ENCODE measurements around the gene NT5C3B.

Gene NT5C3B

GRCh38 chr17:41806685-41807445 lies 29.2 kb downstream of the NT5C3B start:
- Histone ChIP-seq H3K9me3 (ENCODE audit: control insufficient read depth, insufficient read depth, low read depth, low read length) (no peaks in the 10 kb centered on the region), H3K27me3 (ENCODE audit: control insufficient read depth, insufficient read depth, low read length) (peaks cover 11% of the 10 kb centered on the region), H3K4me3 (ENCODE audit: low read depth, low read length) (no peak overlapping the region), H3K27ac (ENCODE audit: low read depth, low read length) (no peak overlapping the region), H3K4me1 (ENCODE audit: control insufficient read depth, insufficient read depth, low read length) (0 out of 2 replicates have a peak, but pooled peaks cover 3% of the 10 kb centered on the region), H3K36me3 (ENCODE audit: control insufficient read depth, insufficient read depth, low read length) (peaks cover 25% of the 10 kb centered on the region), H3K9ac (ENCODE audit: low read length) (no peak overlapping the region)

- Histone ChIP-seq H3K4me1 (ENCODE audit: control insufficient read depth, insufficient read depth, low read length) (peaks cover 11% of the 10 kb centered on the region), H3K9ac (ENCODE audit: low read length) (no peak overlapping the region), H3K4me3 (ENCODE audit: low read depth, low read length) (no peak overlapping the region), H3K36me3 (ENCODE audit: control insufficient read depth, insufficient read depth, low read length) (peaks cover 17% of the 10 kb centered on the region; the same call in 1 of the 2 replicates), H3K27me3 (ENCODE audit: control insufficient read depth, insufficient read depth, low read length) (no peaks in the 10 kb centered on the region), H3K27ac (ENCODE audit: low read depth, low read length) (no peak overlapping the region), H3K9me3 (ENCODE audit: control insufficient read depth, insufficient read depth, low read depth, low read length) (no peaks in the 10 kb centered on the region)
Measured at GRCh38 chr17:41803049-41804020, 32.7 kb downstream of the NT5C3B start.

- Histone ChIP-seq H3K4me3 (ENCODE audit: low read depth, low read length) (peak overlapping the region; percentile 25), H3K27me3 (ENCODE audit: control insufficient read depth, insufficient read depth, low read length) (no peaks in the 10 kb centered on the region), H3K4me1 (ENCODE audit: control insufficient read depth, insufficient read depth, low read length) (peaks cover 11% of the 10 kb centered on the region), H3K36me3 (ENCODE audit: control insufficient read depth, insufficient read depth, low read length) (peaks cover 13% of the 10 kb centered on the region; the same call in 1 of the 2 replicates), H3K9ac (ENCODE audit: low read length) (no peak overlapping the region), H3K27ac (ENCODE audit: low read depth, low read length) (no peak overlapping the region), H3K9me3 (ENCODE audit: control insufficient read depth, insufficient read depth, low read depth, low read length) (no peaks in the 10 kb centered on the region)
Measured at GRCh38 chr17:41801374-41802271, 34.4 kb downstream of the NT5C3B start.

- H3K4me1 ChIP-seq (ENCODE audit: control insufficient read depth, insufficient read depth, low read length), result peaks cover 11% of the 10 kb centered on the region
- peak overlapping the region; percentile 1 for H3K9ac ChIP-seq (ENCODE audit: low read length)
- peak overlapping the region; percentile 25 for H3K4me3 ChIP-seq (ENCODE audit: low read depth, low read length)
- peaks cover 8% of the 10 kb centered on the region; the same call in 1 of the 2 replicates for H3K36me3 ChIP-seq (ENCODE audit: control insufficient read depth, insufficient read depth, low read length)
- H3K27me3 ChIP-seq (ENCODE audit: control insufficient read depth, insufficient read depth, low read length), result peaks cover 6% of the 10 kb centered on the region
- no peaks in the 10 kb centered on the region for H3K9me3 ChIP-seq (ENCODE audit: control insufficient read depth, insufficient read depth, low read depth, low read length)
- no peak overlapping the region for H3K27ac ChIP-seq (ENCODE audit: low read depth, low read length)
Measured at GRCh38 chr17:41800601-41801373, 35.2 kb downstream of the NT5C3B start.

DNA sequence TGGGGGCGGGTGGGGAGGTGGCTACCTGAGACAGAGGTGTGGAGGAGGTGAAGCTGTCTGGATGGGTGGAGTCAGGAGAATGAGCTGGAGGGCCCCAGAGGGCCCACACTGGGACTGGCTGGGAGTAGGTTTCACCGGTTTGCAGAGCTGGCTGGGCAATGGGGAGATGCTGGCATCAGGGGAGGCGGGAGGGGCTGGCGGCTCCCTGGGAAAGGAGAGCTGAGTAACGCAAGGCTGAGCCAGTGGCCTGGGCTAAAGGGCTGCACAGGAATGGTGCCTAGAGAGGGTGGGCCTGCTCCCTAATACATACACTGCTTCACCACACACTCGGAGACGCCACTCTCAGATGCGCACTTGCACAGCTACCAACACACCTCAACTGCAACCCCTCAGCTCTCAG lies 36.7 kb downstream of the NT5C3B start:
- H3K27me3 ChIP-seq (ENCODE audit: control insufficient read depth, insufficient read depth, low read length), result peaks cover 18% of the 10 kb centered on the region

GRCh38 chr17:41797377-41797776 lies 38.7 kb downstream of the NT5C3B start:
- Histone ChIP-seq H3K9ac (ENCODE audit: low read length) (no peak overlapping the region), H3K27ac (ENCODE audit: low read depth, low read length) (no peak overlapping the region), H3K4me3 (ENCODE audit: low read depth, low read length) (no peak overlapping the region), H3K36me3 (ENCODE audit: control insufficient read depth, insufficient read depth, low read length) (0 out of 2 replicates have a peak, but pooled peaks cover 4% of the 10 kb centered on the region), H3K27me3 (ENCODE audit: control insufficient read depth, insufficient read depth, low read length) (peaks cover 32% of the 10 kb centered on the region), H3K4me1 (ENCODE audit: control insufficient read depth, insufficient read depth, low read length) (peaks cover 33% of the 10 kb centered on the region), H3K9me3 (ENCODE audit: control insufficient read depth, insufficient read depth, low read depth, low read length) (no peaks in the 10 kb centered on the region)

More for the DNA sequence above, 36.7 kb downstream of the NT5C3B start:
- Histone ChIP-seq H3K27ac (ENCODE audit: low read depth, low read length) (no peak overlapping the region), H3K4me1 (ENCODE audit: control insufficient read depth, insufficient read depth, low read length) (peaks cover 15% of the 10 kb centered on the region), H3K36me3 (ENCODE audit: control insufficient read depth, insufficient read depth, low read length) (0 out of 2 replicates have a peak, but pooled peaks cover 4% of the 10 kb centered on the region), H3K9ac (ENCODE audit: low read length) (no peak overlapping the region), H3K9me3 (ENCODE audit: control insufficient read depth, insufficient read depth, low read depth, low read length) (no peaks in the 10 kb centered on the region), H3K4me3 (ENCODE audit: low read depth, low read length) (no peak overlapping the region)

DNA sequence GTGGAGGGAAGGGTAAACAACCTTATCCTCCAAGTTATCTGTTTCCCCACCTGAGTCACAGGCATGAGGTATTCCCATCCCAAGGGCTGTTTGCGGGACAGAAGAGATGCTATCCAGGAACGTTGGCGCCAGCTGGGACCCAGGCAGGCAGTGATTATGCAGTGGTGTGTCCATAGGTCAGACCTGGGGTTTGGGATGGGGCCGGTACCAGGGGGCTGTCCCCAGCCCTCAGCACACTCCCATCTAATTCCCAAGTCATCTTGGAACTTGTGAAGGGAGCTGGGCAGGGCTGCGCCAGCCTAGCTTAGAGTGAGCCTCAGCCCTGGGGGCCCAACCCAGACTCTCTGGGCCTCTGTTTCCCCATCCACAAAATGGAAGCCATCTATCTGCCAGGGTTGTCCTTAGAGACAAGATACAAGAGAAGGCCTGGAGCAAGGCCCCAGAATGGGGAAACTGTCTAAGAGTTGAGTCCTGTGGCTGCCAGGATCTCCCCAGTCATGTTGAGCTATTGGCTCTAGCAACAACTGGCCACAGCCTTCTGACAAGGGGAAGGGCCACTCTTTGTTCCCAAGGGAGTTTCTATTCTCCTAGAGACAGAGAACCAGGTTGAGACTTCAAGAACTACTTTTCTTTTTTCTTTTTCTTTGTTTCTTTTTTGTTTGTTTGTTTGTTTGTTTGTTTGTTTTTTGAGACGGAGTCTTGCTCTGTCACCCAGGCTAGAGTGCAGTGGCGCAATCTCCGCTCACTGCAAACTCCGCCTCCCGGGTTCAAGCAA lies 39.7 kb downstream of the NT5C3B start:
- Histone ChIP-seq H3K4me3 (ENCODE audit: low read depth, low read length) (no peak overlapping the region), H3K9ac (ENCODE audit: low read length) (no peak overlapping the region), H3K9me3 (ENCODE audit: control insufficient read depth, insufficient read depth, low read depth, low read length) (no peaks in the 10 kb centered on the region), H3K36me3 (ENCODE audit: control insufficient read depth, insufficient read depth, low read length) (no peaks in the 10 kb centered on the region), H3K27ac (ENCODE audit: low read depth, low read length) (no peak overlapping the region), H3K27me3 (ENCODE audit: control insufficient read depth, insufficient read depth, low read length) (peaks cover 38% of the 10 kb centered on the region), H3K4me1 (ENCODE audit: control insufficient read depth, insufficient read depth, low read length) (peaks cover 31% of the 10 kb centered on the region)

DNA sequence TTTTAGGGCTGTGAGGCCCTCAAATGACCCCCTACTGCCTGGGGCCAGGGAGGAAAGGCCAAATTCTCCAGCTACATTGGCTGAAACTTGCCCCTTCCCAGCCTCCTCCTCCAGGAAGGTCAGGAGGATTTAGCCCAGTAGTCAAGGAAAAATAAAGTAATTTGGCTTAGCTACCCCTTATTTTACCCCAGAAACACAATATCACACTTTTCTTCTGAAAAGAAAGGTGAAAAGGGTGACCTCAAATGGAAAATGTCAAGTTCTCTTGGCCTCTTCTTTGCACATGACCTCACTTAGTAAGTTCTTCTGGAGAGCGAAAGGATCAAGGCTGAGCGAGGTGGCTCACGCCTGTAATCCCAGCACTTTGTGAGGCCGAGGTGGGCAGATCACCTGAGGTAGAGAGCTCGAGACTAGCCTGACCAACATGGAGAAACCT lies 41.5 kb downstream of the NT5C3B start:
- no peaks in the 10 kb centered on the region for H3K9me3 ChIP-seq (ENCODE audit: control insufficient read depth, insufficient read depth, low read depth, low read length)
- H3K27ac ChIP-seq (ENCODE audit: low read depth, low read length), result no peak overlapping the region
- no peak overlapping the region for H3K9ac ChIP-seq (ENCODE audit: low read length)
- no peaks in the 10 kb centered on the region for H3K36me3 ChIP-seq (ENCODE audit: control insufficient read depth, insufficient read depth, low read length)
- no peak overlapping the region; the same call in 1 of the 2 replicates for H3K4me3 ChIP-seq (ENCODE audit: low read depth, low read length)
- peaks cover 22% of the 10 kb centered on the region for H3K4me1 ChIP-seq (ENCODE audit: control insufficient read depth, insufficient read depth, low read length)
- H3K27me3 ChIP-seq (ENCODE audit: control insufficient read depth, insufficient read depth, low read length), result peaks cover 46% of the 10 kb centered on the region

GRCh38 chr17:41793784-41794539 lies 42.1 kb downstream of the NT5C3B start:
- H3K9ac ChIP-seq (ENCODE audit: low read length), result peak overlapping the region; percentile 86
- peak overlapping the region; percentile 53 for H3K4me3 ChIP-seq (ENCODE audit: low read depth, low read length)
- H3K9me3 ChIP-seq (ENCODE audit: control insufficient read depth, insufficient read depth, low read depth, low read length), result no peaks in the 10 kb centered on the region

More at GRCh38 chr17:41793784-41794539, 42.1 kb downstream of the NT5C3B start:
- Histone ChIP-seq H3K27me3 (ENCODE audit: control insufficient read depth, insufficient read depth, low read length) (peaks cover 51% of the 10 kb centered on the region), H3K36me3 (ENCODE audit: control insufficient read depth, insufficient read depth, low read length) (no peaks in the 10 kb centered on the region), H3K4me1 (ENCODE audit: control insufficient read depth, insufficient read depth, low read length) (peaks cover 22% of the 10 kb centered on the region), H3K27ac (ENCODE audit: low read depth, low read length) (peak overlapping the region; percentile 62; the same call in 1 of the 2 replicates)

Data from HUES6 (cell line).